ENCODE results near the gene DRC7.

The DRC7 gene

GRCh38 chr16:57649846-57650245 is 44.8 kb upstream of the DRC7 start:
- TF ChIP-seq REST (IDR thresholded peaks at IDR 0.05; ENCODE audit: insufficient read depth in 1 of 2, low read depth in 2 of 2, low read length in 2 of 2) (no peak), FOXP2 (optimal IDR thresholded peaks at IDR 0.05; ENCODE audit: borderline replicate concordance, extremely low read depth, extremely low read length, insufficient read depth) (no peak), POLR2AphosphoS5 (IDR thresholded peaks at IDR 0.05; ENCODE audit: low read depth, low read length) (no peak), TAF1 (IDR thresholded peaks at IDR 0.05; ENCODE audit: borderline replicate concordance, insufficient read depth, low read length) (no peak), SIN3A (IDR thresholded peaks at IDR 0.05; ENCODE audit: borderline replicate concordance, insufficient read depth, low read length) (no peak)

- TF ChIP-seq FOXP2 (optimal IDR thresholded peaks at IDR 0.05; ENCODE audit: borderline replicate concordance, extremely low read depth, extremely low read length, insufficient read depth) (no peak), REST (IDR thresholded peaks at IDR 0.05; ENCODE audit: insufficient read depth in 1 of 2, low read depth in 2 of 2, low read length in 2 of 2) (no peak), SIN3A (IDR thresholded peaks at IDR 0.05; ENCODE audit: borderline replicate concordance, insufficient read depth, low read length) (no peak), TAF1 (IDR thresholded peaks at IDR 0.05; ENCODE audit: borderline replicate concordance, insufficient read depth, low read length) (no peak), POLR2AphosphoS5 (IDR thresholded peaks at IDR 0.05; ENCODE audit: low read depth, low read length) (no peak)
Measured at GRCh38 chr16:57651344-57652333, 43.0 kb upstream of the DRC7 start.

GRCh38 chr16:57652695-57653471 is 41.7 kb upstream of the DRC7 start:
- TF ChIP-seq TAF1 (IDR thresholded peaks at IDR 0.05; ENCODE audit: borderline replicate concordance, insufficient read depth, low read length) = no peak
- TF ChIP-seq SIN3A (IDR thresholded peaks at IDR 0.05; ENCODE audit: borderline replicate concordance, insufficient read depth, low read length) = no peak
- TF ChIP-seq FOXP2 (optimal IDR thresholded peaks at IDR 0.05; ENCODE audit: borderline replicate concordance, extremely low read depth, extremely low read length, insufficient read depth) = no peak
- TF ChIP-seq POLR2AphosphoS5 (IDR thresholded peaks at IDR 0.05; ENCODE audit: low read depth, low read length) = no peak
- TF ChIP-seq REST (IDR thresholded peaks at IDR 0.05; ENCODE audit: insufficient read depth in 1 of 2, low read depth in 2 of 2, low read length in 2 of 2) = no peak

- peak; percentile 28 for TF ChIP-seq FOXP2 (optimal IDR thresholded peaks at IDR 0.05; ENCODE audit: borderline replicate concordance, extremely low read depth, extremely low read length, insufficient read depth)
- TF ChIP-seq TAF1 (IDR thresholded peaks at IDR 0.05; ENCODE audit: borderline replicate concordance, insufficient read depth, low read length) = no peak
- no peak for TF ChIP-seq REST (IDR thresholded peaks at IDR 0.05; ENCODE audit: insufficient read depth in 1 of 2, low read depth in 2 of 2, low read length in 2 of 2)
Measured at GRCh38 chr16:57653936-57654335, 40.7 kb upstream of the DRC7 start.
